ENCODE results near the gene CRY1.
"Not testable (repeated sequence)": the region's sequence is repeated elsewhere in the genome, so short reads cannot be mapped to it uniquely, and the experiment has no call there.

The CRY1 gene

GRCh38 chr12:107057071-107057834 lies 36.1 kb downstream of the CRY1 start:
- DNase-seq, result no peak

- DNase-seq, result no peak
Measured at GRCh38 chr12:107053709-107054108, 39.6 kb downstream of the CRY1 start.

- no peak for DNase-seq
Measured at GRCh38 chr12:107045186-107045585, 48.2 kb downstream of the CRY1 start.

GRCh38 chr12:107042801-107043200 lies 50.5 kb downstream of the CRY1 start:
- no peak for DNase-seq

- no peak for DNase-seq
Measured at GRCh38 chr12:107035733-107036132, 57.6 kb downstream of the CRY1 start.

GRCh38 chr12:107033758-107034739 lies 59.3 kb downstream of the CRY1 start:
- DNase-seq, result no peak

GRCh38 chr12:107032266-107032665 lies 61.1 kb downstream of the CRY1 start:
- DNase-seq, result no peak

GRCh38 chr12:107031061-107031460 lies 62.3 kb downstream of the CRY1 start:
- no peak for DNase-seq

- DNase-seq, result no peak
Measured at GRCh38 chr12:107029081-107029480, 64.3 kb downstream of the CRY1 start.

- no peak for DNase-seq
Measured at GRCh38 chr12:107027636-107028053, 65.7 kb downstream of the CRY1 start.

GRCh38 chr12:107026806-107027635 lies 66.3 kb downstream of the CRY1 start:
- no peak for DNase-seq

GRCh38 chr12:107026356-107026755 lies 67.0 kb downstream of the CRY1 start:
- not testable (repeated sequence) for DNase-seq

- DNase-seq, result no peak
Measured at GRCh38 chr12:107025671-107026070, 67.7 kb downstream of the CRY1 start.

- no peak for DNase-seq
Measured at GRCh38 chr12:107019546-107019945, 73.8 kb downstream of the CRY1 start.

GRCh38 chr12:107017042-107017441 lies 76.3 kb downstream of the CRY1 start:
- DNase-seq, result no peak

- DNase-seq, result no peak
Measured at GRCh38 chr12:107014055-107014454, 79.3 kb downstream of the CRY1 start.

GRCh38 chr12:107012736-107013425 lies 80.5 kb downstream of the CRY1 start:
- no peak for DNase-seq

- DNase-seq, result no peak
Measured at GRCh38 chr12:107011519-107011918, 81.8 kb downstream of the CRY1 start.

- DNase-seq, result no peak
Measured at GRCh38 chr12:107007411-107007810, 85.9 kb downstream of the CRY1 start.

GRCh38 chr12:107002665-107003064 lies 90.7 kb downstream of the CRY1 start:
- not testable (repeated sequence) for DNase-seq

- no peak for DNase-seq
Measured at GRCh38 chr12:106999446-106999845, 93.9 kb downstream of the CRY1 start.

GRCh38 chr12:106997916-106998315 lies 95.4 kb downstream of the CRY1 start:
- DNase-seq, result no peak
